GM03348 (cell line): ENCODE measurements around the gene KRT33B.
"Not testable (repeated sequence)": the region's sequence is repeated elsewhere in the genome, so short reads cannot be mapped to it uniquely, and the experiment has no call there.

ENCODE experiments used
- DNase-seq: peaks from one replicate; pipeline ENCODE4 v3.0.0; 2012; ENCODE audit warnings: low spot score

Gene KRT33B

DNA sequence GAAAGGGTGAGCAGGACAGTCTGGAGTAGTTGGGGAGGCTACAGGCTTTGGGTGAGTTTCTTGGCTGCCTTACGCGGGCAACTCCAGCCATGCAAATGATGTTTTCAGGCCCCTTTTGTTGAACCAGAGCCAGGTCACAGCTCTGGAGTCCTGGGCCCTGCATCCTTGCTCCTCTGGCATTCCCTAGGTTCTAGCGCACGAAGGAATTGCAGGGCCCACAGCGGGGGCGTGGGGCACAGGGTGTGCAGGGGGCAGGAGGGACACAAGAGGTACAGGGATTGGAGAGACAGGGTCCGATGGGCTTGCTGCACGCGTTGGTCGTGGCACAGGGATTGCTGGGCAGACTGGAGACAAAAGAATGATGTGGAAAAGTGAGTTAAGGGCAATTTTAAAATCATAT lies 24.2 kb upstream of the KRT33B start:
- no peak for DNase-seq

DNA sequence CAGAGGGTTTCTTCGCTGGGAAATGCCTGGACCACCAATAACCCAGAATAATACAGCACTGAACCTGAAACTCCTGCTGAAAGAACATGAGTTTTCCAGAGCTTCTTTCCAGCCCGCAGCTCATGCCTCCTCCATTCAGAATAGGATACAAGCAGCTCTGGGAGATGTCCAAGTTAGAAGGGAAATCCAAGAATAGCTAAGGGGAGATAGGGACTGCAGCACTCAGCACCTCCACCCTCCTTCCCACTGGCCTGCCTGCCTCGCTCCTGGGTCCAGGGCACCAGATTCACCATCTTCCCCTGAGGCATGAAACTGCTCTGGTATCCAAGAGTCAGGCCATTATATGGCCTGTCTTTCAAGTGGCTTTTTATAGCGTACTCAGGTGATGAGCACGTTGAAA lies 23.7 kb upstream of the KRT33B start:
- no peak for DNase-seq

DNA sequence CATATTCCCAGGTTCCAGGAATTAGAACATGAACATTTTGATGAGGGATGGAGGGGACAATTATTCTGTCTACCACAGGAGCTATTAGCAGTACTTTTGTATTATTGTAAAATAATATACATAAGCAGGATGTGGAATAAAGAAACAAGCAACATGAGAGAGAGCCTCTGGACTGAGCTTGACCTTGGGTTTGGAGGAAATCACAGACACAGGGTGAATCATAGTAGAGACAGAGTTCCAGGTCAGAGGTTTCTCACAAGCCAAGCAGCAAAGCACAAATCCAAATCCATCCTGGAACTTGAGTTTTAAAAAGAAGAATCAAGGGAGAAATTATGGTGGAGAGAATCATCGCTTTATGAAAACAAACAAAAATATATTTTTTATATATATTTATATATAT lies 22.7 kb upstream of the KRT33B start:
- peak; percentile 49 for DNase-seq

DNA sequence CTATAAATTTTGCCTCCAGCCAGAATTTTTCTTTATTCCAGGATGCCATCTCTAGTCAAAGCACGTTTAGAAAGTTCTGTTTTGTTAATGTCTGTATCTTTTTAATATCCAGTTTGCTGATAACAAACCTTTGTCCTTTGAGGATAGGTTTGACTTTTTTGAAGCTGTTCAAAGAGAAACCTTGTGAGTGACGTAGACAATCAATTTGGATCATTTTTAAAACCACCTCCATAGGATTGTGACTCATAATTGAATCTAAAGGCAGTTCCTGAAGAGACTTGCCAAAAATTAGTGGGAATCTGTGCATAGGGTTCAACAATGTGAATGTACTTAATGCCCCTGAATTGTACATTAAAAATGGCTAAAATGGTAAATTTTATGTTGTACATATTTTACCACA lies 21.9 kb upstream of the KRT33B start:
- DNase-seq, result no peak

DNA sequence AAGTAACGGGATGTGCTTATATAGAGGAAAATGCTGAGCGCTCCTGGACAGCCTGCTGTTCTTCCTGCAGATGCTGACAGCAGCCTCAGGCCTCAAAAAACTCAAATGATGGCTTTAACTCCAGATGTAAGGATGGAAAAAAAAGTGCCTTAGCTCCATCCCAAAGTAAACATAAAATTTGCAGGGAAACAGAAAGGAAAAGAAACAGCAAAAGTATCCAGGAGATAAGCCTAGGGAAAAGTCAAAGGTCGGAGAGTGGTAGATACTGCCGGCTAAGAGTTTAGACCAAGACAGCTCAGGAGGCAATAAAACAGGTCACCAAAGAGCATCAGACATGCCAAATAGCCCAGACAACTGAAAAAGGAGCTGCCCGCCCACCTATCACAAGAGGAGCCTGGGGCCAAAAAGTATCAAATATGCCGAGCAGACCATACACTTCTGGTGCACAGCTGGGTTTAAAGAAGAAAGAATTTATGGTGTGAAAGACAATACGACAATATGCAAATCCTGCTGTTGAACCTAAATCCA lies 20.9 kb upstream of the KRT33B start:
- no peak for DNase-seq

DNA sequence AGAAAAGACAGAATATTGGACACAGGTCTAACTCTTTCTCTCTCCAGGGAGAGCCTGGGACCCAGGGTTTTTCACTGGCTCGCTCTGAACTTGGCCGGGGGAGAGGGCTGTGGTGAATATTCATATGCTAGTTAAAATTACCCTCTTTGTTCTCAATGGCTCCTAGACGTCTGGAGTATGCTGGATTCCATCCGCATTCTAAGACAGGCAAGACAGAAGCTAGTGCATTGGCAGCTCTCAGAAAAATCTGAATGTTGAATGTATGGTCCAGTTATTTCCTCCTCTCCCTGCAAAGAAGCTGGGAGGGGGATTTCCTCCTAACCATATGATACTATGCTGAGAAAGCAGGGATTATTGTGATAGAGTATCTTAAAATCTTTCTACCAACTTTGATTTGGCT lies 18.1 kb upstream of the KRT33B start:
- no peak for DNase-seq

DNA sequence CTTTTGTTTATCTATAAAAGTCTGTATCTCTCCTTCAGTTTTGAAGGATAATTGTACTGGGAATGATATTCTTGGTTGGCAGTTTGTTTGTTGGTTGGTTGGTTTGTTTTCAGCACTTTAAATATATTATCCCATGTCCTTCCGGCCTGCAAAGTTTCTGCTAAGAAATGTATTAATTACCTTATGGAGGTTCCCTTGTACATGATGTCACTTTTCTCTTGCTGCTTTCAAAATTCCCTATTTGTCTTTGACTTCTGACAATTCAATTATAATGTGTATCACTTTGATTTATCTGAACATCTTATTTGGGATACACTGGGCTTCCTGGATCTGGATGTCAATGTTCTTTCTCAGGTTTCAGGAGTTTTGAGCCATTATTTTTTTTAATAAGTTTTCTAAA lies 16.6 kb upstream of the KRT33B start:
- no peak for DNase-seq

DNA sequence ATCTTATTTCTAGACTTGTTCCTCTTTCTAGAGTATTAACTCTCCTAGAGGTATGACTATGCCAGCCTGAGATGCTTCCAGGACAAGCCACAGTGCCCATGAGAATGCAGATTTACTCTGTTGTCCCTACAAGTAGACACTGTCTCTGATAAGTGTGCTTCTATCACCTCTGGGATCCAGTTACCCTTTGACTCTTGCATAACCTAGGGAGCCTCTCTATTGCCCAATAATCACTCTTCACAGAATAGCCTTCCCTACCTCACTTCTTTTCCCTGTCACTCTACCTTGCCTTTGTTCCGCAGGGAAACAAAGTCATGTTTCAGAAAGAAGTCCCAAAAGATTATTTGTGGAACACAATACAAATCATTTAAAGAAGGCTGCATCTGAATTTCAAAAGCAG lies 14.1 kb upstream of the KRT33B start:
- no peak for DNase-seq

DNA sequence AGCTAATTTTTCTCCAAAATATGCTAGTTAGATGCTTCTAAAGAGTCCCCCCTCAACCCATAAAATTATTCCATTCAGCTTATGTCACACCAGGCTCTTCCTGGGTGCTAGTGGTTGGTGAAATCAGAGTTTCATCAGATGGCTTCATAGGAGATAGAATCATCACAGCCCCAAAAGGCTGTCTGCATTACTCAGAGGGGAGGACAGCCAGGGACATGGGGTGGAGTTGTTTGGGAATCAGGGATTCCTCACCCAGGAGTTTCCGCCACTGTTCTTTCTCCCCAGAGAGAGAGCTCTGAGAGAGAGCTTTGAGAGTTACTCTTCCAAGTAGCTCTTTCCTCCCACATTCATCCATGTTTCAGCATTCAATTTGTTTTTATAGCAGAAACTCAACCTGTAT lies 12.8 kb upstream of the KRT33B start:
- DNase-seq, result peak; percentile 84

DNA sequence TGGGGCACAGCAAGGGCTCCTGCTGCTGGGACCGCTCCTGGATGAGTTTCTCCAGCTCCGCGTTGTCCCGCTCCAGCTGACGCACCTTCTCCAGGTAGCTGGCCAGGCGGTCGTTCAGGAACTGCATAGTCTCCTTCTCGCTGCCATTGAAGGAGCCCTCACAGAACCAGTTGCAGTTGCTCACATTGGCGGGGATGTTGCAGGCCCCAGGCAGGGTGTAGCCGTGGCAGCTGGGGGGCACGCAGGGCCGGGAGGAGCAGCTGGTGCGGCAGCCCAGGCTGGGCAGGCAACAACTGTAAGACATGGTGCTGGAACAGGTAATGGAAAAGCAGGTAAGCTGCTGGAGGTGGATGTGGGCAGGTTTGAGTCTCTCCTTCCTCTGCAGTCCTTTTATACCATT lies 12.3 kb upstream of the KRT33B start, which contains the start of gene KRT34:
Gene KRT34, minus strand, starts transcription at position 364 of the 400 bp plus-strand sequence. Its CDS starts 60 bp downstream, at position 304.
- not testable (repeated sequence) for DNase-seq

DNA sequence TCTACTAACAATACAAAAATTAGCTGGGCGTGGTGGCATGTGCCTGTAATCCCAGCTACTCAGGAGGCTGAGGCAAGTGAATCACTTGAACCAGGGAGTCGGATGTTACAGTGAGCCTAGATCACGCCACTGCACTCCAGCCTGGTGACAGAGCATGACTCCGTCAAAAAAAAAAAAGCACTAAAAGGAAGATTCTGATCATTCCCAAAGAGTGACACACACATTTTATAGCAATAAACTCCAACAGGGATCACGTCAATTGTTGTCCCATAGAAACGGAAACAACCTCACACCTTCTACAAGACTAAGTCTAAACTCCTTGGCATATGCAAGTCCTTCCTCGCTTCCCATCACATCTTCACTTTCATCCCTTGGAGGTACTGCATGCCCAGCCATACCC lies 10.5 kb upstream of the KRT33B start:
- peak; percentile 58 for DNase-seq

DNA sequence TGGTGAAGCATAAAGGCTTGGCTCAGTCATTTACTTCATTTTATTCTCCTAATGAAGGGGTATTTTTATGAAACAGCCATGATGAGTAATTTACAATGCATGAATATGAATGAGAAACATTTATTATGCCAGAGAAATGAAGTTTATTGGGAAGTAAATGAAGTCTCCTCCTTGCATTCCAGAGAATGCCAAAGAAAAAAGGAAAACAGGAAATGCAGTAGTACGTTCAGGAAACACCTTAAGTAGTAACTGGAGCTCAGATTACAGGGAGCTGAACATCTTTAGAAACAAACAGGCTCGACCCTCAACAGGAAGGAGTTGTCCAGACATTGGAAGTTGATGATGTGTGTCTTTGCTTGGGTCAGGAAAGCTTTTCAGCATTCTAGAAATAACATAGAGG lies 7.9 kb upstream of the KRT33B start:
- DNase-seq, result peak; percentile 34

DNA sequence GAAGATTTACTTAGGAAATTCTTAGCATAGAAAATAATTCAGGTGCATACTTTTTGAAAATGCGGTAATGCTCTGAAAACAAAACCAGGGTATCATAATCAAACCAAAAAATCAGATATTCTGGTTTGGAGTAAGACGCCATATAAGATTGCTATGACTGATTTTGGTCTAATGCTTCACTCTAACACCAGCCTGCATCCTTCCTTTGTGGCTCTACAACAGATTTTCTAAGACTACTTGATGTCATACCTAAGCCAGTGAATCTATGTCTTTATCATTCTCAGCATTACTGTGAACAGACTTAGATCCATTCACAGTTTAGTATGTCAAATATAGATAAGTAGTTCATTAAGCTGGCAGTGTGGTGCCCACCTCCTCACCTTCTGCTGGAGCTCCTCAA lies 590 bp downstream of the KRT33B start:
- DNase-seq, result no peak

DNA sequence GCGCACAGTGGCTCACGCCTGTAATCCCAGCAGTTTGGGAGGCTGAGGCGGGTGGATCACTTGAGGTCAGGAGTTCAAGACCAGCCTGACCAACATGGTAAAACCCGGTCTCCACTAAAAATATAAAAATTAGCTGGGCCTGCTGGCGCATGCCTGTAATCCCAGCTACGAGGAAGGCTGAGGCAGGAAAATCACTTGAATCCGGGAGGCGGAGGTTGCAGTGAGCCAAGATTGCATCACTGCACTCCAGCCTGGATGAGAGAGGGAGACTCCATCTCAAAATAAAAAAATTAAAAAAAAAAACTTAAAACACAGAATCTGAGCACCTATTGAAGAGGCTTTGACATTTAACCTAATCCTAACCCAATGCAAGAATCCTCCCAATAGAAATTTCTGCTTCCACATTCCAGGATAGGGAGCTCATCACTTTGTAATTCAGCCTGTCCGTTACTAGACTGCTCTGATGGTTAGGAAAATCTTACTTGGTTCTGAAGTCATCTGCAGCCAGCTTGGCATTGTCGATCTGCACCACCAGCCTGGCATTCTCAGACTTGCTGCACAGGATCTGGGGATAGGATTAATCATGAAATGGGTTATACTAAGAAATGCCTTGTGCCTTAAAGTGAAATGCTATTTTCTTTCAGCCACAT lies 2.1 kb downstream of the KRT33B start:
- DNase-seq, result peak; percentile 84

DNA sequence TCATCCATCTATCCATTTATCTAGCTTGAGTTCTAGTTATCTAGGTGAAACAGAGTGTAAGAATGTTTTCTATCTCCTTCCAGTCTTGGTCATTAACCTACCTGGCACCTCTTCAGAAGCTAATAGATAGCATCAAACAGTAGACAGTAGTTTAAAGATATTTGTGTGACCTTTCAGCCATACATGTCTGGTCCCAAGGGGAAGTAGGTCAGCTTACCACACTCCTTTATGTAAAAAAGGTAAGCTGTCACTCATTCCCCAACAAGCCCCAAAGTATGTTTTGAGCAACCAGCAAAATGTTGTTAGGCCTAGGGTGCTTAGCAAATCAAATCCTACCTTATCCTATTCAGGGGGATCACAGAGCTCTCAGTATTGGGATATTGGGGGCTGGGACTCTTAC lies 3.5 kb downstream of the KRT33B start:
- no peak for DNase-seq

DNA sequence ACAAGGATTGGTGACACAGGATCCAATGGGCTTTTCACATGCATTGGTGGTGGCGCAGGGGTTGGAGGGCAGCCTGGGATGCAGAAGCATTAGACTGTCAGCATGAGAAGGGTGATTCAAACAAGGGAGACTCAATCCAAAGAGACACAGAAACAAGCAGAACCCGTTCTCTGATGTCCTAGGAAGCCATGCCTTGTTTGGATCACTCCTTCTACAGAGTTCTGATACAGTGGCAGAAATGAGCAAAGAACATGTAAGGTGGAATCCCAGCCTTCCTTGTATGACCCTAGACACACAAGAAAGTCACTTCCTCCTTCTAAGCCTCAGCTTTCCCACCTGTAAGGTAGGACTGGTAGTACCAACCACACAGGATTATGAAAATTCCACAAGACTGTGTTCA lies 5.7 kb downstream of the KRT33B start:
- no peak for DNase-seq

DNA sequence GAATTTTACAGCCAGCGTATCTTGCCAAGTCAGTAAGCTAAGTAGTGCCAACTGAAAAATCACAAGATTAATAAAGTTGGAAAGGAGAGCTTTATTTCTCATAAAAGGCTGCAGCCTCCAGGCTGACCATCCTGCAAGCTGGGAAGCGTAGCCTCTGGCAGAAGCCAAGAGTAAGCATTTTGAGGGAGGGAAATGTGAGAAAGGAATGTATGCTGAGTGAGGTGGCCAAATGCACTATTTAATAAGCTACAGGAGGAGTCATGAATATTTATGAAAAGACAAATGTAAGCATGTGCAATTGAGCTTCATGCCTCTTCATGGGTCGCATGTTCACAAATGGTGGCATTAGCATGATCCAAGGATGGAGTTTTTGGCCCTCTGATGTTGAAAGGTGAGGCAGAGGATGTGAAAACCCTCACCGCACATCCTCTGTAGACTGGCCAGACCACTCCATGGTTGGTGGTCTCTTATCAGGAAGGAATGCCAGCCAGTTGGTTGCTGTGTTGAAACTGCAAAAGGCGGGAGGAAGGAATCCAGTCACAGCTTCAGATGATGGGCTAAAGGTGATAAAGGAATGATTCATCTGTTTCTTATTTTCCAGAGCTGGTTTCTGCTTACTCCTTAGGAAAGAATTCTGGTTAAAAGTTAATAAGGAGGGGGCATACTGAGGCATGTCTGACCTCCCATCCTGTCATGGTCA lies 9.2 kb downstream of the KRT33B start:
- DNase-seq, result peak; percentile 28

DNA sequence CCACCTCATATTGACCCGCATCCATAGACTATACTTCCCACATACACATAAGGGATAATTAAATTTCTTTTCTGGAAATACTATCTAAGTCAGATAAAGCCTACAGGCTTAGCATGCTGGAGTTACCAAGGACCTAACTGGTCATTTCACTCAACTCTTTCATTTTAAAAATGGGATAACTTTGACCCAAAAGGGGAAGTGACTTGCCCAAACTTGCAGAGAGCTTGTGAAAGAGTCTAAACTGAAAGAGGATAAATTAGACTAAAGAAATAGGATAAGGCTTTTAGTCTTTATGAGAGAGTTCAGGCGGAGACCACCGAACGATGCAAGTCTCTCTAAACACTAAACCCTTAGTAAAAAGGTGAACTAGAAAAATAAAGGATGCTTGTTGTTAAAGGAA lies 15.1 kb downstream of the KRT33B start:
- DNase-seq, result no peak

DNA sequence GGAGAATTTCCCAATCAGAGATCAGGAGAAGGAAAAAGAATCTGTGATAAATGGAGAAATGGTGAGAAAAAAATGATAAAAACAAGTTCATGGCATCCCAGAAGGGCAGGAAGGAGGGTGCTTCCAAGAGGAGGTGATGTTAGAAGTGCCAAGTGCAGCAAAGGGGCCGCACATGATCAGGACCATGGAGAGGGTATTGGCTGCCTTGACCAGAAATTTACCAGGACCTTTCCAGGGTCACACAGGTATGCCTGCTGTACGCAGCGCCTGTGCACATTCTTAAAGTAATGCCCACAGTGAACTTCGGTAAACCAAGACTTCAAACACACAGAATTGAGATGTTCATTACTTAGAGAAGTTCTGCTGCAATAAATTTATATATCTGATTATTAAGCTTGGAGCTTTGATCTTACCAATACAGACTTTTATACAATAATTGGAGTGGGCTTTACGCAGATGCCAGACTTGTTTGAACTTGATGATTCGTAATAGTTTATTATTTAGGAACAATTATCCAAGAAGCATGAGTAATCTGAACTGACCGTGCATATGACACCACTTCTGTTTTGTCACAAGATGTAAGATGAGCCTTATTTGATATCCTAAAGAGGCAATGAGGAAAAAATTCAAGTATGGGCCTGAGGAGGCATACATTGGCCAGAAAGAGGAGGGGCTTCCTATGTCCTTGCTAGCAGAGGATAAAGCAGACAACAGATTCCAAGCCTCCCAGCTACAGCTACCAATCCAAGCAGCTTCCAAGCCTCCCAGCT lies 16.8 kb downstream of the KRT33B start:
- DNase-seq, result no peak

DNA sequence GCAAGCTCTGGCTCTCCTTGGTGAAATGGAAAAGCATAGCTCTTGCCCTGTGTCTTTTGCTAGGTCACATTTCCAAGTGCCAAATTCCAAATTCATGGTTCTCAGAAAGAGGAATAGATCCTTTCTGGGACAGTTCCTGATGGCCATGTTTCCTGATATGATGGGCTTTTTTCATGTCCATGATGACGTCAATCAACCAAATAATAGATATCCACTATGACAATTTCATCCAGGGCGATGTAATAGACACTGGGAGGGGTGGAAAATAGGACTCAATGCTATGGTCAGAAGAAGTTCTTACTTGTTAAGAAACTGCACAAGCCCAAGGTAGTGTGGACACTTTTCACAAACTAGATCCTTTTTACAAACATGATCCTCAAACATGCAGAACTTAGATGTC lies 18.4 kb downstream of the KRT33B start:
- no peak for DNase-seq

DNA sequence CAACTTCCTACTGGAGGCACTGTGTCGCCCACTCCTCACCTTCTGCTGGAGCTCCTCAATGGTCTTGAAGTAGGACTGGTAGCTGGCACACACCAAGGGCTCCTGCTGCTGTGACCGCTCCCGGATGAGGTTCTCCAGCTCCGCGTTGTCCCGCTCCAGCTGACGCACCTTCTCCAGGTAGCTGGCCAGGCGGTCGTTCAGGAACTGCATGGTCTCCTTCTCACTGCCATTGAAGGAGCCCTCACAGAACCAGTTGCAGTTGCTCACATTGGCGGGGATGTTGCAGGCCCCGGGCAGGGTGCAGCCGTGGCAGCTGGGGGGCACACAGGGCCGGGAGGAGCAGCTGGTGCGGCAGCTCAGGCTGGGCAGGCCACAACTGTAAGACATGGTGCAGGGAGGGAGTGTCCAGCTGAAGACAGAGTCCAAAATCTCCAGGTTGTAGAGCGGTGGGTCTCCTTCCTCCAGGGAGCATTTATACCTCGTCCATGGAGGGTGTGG lies 19.2 kb downstream of the KRT33B start, which contains the start of gene KRT33A:
Gene KRT33A, minus strand, starts transcription at position 448 of the 498 bp plus-strand sequence. Its CDS starts 61 bp downstream, at position 387.
- DNase-seq, result not testable (repeated sequence)
